H9 (cell line): ENCODE data around the gene CAT. TPM values are rescaled to one million over a fixed set of nuclear protein-coding genes. Genes with fewer than 3 reads are reported as not detected.

Source experiments
- DNase-seq: peaks from one replicate; pipeline ENCODE4 v3.0.0-alpha.2; 2017
- H2AFZ ChIP-seq: one replicate; pipeline ENCODE4 v1.6.1; 2013; ENCODE audit warnings: mild to moderate bottlenecking, low read length, control low read depth, moderate library complexity
- H2AK5ac ChIP-seq: 2 replicates; pipeline ENCODE4 v1.6.1; 2013; ENCODE audit warnings: low read length, control low read depth, mixed read lengths; ENCODE audit not compliant: insufficient read length
- H2BK120ac ChIP-seq: one replicate; pipeline ENCODE4 v1.6.1; 2013; ENCODE audit warnings: low read depth, mild to moderate bottlenecking, low read length, control low read depth, inconsistent platforms; ENCODE audit not compliant: poor library complexity, severe bottlenecking
- H2BK12ac ChIP-seq: 2 replicates; pipeline ENCODE4 v1.6.1; 2013; ENCODE audit warnings: low read length, control low read depth, mixed read lengths, low read depth; ENCODE audit not compliant: insufficient read length
- H2BK15ac ChIP-seq: 2 replicates; pipeline ENCODE4 v1.6.1; 2013; ENCODE audit warnings: low read depth, low read length, control low read depth
- H2BK20ac ChIP-seq: one replicate; pipeline ENCODE4 v1.6.1; 2013; ENCODE audit warnings: low read depth, mild to moderate bottlenecking, low read length, control low read depth, inconsistent platforms; ENCODE audit not compliant: poor library complexity, severe bottlenecking
- H2BK5ac ChIP-seq: 2 replicates; pipeline ENCODE4 v1.6.1; 2013; ENCODE audit warnings: low read length, control low read depth, mixed read lengths; ENCODE audit not compliant: insufficient read length
- H3K14ac ChIP-seq: 2 replicates; pipeline ENCODE4 v1.6.1; 2013; ENCODE audit warnings: low read length, control low read depth; ENCODE audit not compliant: insufficient read depth
- H3K18ac ChIP-seq: 2 replicates; pipeline ENCODE4 v1.6.1; 2013; ENCODE audit warnings: low read depth, mild to moderate bottlenecking, mixed read lengths, low read length, control low read depth; ENCODE audit not compliant: insufficient read length
- H3K23ac ChIP-seq: 2 replicates; pipeline ENCODE4 v1.6.1; 2013; ENCODE audit warnings: low read length, control low read depth, mixed read lengths, low read depth; ENCODE audit not compliant: insufficient read length
- H3K23me2 ChIP-seq: 2 replicates; pipeline ENCODE4 v1.6.1; 2013; ENCODE audit warnings: low read depth, mild to moderate bottlenecking, mixed read lengths, low read length, control low read depth; ENCODE audit not compliant: insufficient read length, poor library complexity, severe bottlenecking
- H3K27ac ChIP-seq: 2 replicates; pipeline ENCODE4 v1.5.1; 2013; ENCODE audit warnings: low read length, control low read depth, mixed read lengths, low read depth; ENCODE audit not compliant: insufficient read length
- H3K27me3 ChIP-seq: 2 replicates; pipeline ENCODE4 v1.6.1; 2013; ENCODE audit warnings: low read length, control low read depth, inconsistent platforms; ENCODE audit not compliant: insufficient read depth
- H3K4ac ChIP-seq: 2 replicates; pipeline ENCODE4 v1.6.1; 2013; ENCODE audit warnings: low read depth, mild to moderate bottlenecking, control low read depth, inconsistent platforms, low read length, moderate library complexity
- H3K4me1 ChIP-seq: 2 replicates; pipeline ENCODE4 v1.6.1; 2013; ENCODE audit warnings: low read length, control low read depth, inconsistent platforms; ENCODE audit not compliant: insufficient read depth
- H3K4me2 ChIP-seq: 2 replicates; pipeline ENCODE4 v1.6.1; 2013; ENCODE audit warnings: low read length, control low read depth, mixed read lengths; ENCODE audit not compliant: insufficient read length, insufficient read depth
- H3K56ac ChIP-seq: 2 replicates; pipeline ENCODE4 v1.6.1; 2013; ENCODE audit warnings: low read depth, mild to moderate bottlenecking, mixed read lengths, low read length, control low read depth; ENCODE audit not compliant: insufficient read length
- H3K79me1 ChIP-seq: 2 replicates; pipeline ENCODE4 v1.6.1; 2013; ENCODE audit warnings: low read depth, mild to moderate bottlenecking, moderate library complexity, low read length, control low read depth, inconsistent platforms; ENCODE audit not compliant: insufficient read depth, poor library complexity, severe bottlenecking
- H3K79me2 ChIP-seq: 2 replicates; pipeline ENCODE4 v1.6.1; 2013; ENCODE audit warnings: low read length, control low read depth, inconsistent platforms; ENCODE audit not compliant: insufficient read depth
- H3K9ac ChIP-seq: 2 replicates; pipeline ENCODE4 v1.6.1; 2013; ENCODE audit warnings: low read length, control low read depth, mixed read lengths; ENCODE audit not compliant: insufficient read length; ENCODE audit errors: extremely low read depth
- H3K9me3 ChIP-seq: one replicate; pipeline ENCODE4 v1.6.1; 2013; ENCODE audit warnings: low read depth, low read length, inconsistent platforms; ENCODE audit not compliant: control insufficient read depth
- H3T11ph ChIP-seq: one replicate; pipeline ENCODE4 v1.6.1; 2013; ENCODE audit warnings: mild to moderate bottlenecking, low read length, control low read depth, inconsistent platforms
- H4K20me1 ChIP-seq: one replicate; pipeline ENCODE4 v1.6.1; 2013; ENCODE audit not compliant: control insufficient read depth, insufficient read length, insufficient read depth
- H4K5ac ChIP-seq: 2 replicates; pipeline ENCODE4 v1.6.1; 2013; ENCODE audit warnings: low read depth, mild to moderate bottlenecking, mixed read lengths, low read length, control low read depth; ENCODE audit not compliant: insufficient read length
- H4K8ac ChIP-seq: replicated peaks from 2 replicates; pipeline ENCODE4 v1.6.1; 2013; ENCODE audit warnings: low read length, control low read depth, mixed read lengths, low read depth; ENCODE audit not compliant: insufficient read length
- H4K91ac ChIP-seq: 2 replicates; pipeline ENCODE4 v1.6.1; 2013; ENCODE audit warnings: low read depth, mild to moderate bottlenecking, moderate library complexity, mixed read lengths, low read length, control low read depth; ENCODE audit not compliant: insufficient read length
- H3K27ac Mint-ChIP-seq, 3 experiments: 2 replicates in 2 of 3; 3 replicates in 1 of 3; pipeline ENCODE4 v1.8.0; 2020 to 2021; ENCODE audit warnings: mixed read lengths in 3 of 3, mild to moderate bottlenecking in 1 of 3, moderate library complexity in 1 of 3
- H3K27me3 Mint-ChIP-seq: 2 replicates; pipeline ENCODE4 v1.8.0; 2021; ENCODE audit warnings: low read depth, mild to moderate bottlenecking, moderate library complexity, mixed read lengths
- H3K36me3 Mint-ChIP-seq, 3 experiments: 2 replicates in 2 of 3; 3 replicates in 1 of 3; pipeline ENCODE4 v1.8.0; 2020 to 2021; ENCODE audit warnings: low read depth in 3 of 3, mixed read lengths in 3 of 3; ENCODE audit not compliant: insufficient read depth in 1 of 3
- H3K4me1 Mint-ChIP-seq, 2 experiments: 2 replicates each; pipeline ENCODE4 v1.8.0; 2020; ENCODE audit warnings: mixed read lengths in 2 of 2
- H3K4me3 Mint-ChIP-seq, 2 experiments: 2 replicates in 1 of 2; 3 replicates in 1 of 2; pipeline ENCODE4 v1.8.0; 2020 to 2021; ENCODE audit warnings: mild to moderate bottlenecking in 2 of 2, mixed read lengths in 2 of 2, moderate library complexity in 1 of 2
- H3K9me3 Mint-ChIP-seq, 2 experiments: 2 replicates in 1 of 2; 3 replicates in 1 of 2; pipeline ENCODE4 v1.8.0; 2020; ENCODE audit warnings: mild to moderate bottlenecking in 2 of 2, mixed read lengths in 2 of 2, moderate library complexity in 1 of 2
- CTCF ChIP-seq: fragments of 200-600 bp; sonication (generic); conservative IDR thresholded peaks from 3 replicates; pipeline ENCODE4 v1.8.0; 2021; ENCODE audit warnings: antibody characterized with exemption, mild to moderate bottlenecking
- WGBS: extraction: QIAGEN DNeasy Blood & Tissue Kit; methylation state at CpG from one replicate; pipeline ENCODE4 v1.1.7; 2013; ENCODE audit warnings: missing lambda C conversion rate, low lambda C conversion rate, mixed read lengths; ENCODE audit not compliant: insufficient read length; ENCODE audit errors: extremely low coverage; 5-methylcytosine and 5-hydroxymethylcytosine counted together
- total RNA-seq: library from RNA; stranded (reverse); gene quantifications from 2 replicates; pipeline ENCODE4 v1.2.1, GENCODE V29; 2021

The CAT gene
- total RNA-seq, 1 experiment from 2014 or later = 9.9 TPM

DNA sequence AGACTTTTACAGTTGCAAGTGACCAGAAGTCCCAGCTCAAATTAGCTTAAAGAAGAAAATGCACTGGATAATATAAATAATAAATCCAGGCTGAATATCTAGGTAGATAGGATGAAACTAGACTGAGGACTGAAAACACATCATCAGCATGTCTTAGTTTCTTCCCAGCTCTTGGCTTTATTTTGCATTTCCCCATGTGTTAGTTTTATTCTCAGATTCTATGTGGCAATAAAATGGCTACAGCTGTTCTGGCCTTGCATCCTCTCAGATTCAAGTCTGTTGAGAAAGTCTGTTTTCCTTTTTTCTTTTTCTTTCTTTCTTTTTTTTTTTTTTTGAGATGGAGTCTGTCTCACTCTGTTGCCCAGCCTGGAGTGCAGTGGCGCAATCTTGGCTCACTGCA lies 22.6 kb upstream of the CAT start:
- Histone ChIP-seq H2BK20ac (no peak overlapping the region), H3K23me2 (no peaks in the 10 kb centered on the region), H2AFZ (no peak overlapping the region), H4K5ac (no peak overlapping the region), H4K91ac (no peak overlapping the region), H4K20me1 (no peaks in the 10 kb centered on the region), H3K4ac (no peak overlapping the region), H2BK5ac (no peak overlapping the region), H3K27ac (no peak overlapping the region), H4K8ac (no peak overlapping the region), H3K14ac (no peak overlapping the region), H2BK12ac (no peak overlapping the region), H3K56ac (no peak overlapping the region), H3K18ac (no peak overlapping the region), H3K23ac (no peak overlapping the region), H3K9ac (no peak overlapping the region), H3K79me2 (peaks cover 1% of the 10 kb centered on the region; the same call in 1 of the 2 replicates), H3K79me1 (no peaks in the 10 kb centered on the region), H3K4me1 (no peaks in the 10 kb centered on the region), H2BK15ac (no peak overlapping the region), H2AK5ac (no peak overlapping the region), H2BK120ac (no peak overlapping the region), H3K27me3 (no peaks in the 10 kb centered on the region), H3T11ph (no peak overlapping the region), H3K4me2 (no peak overlapping the region), H3K9me3 (peaks cover 7% of the 10 kb centered on the region)
- no peaks in the 10 kb centered on the region; the same call in 1 of the 2 replicates for H3K27me3 Mint-ChIP-seq
- TF ChIP-seq CTCF = no peak
- H3K36me3 Mint-ChIP-seq = peaks cover 4 to 18% (median 5%) of the 10 kb centered on the region in 3 experiments; a peak in 6 of 7 replicates
- H3K4me3 Mint-ChIP-seq = no peak overlapping the region
- 0 out of 4 replicates have a peak, but pooled peaks cover 0 to 4% of the 10 kb centered on the region in 2 experiments for H3K4me1 Mint-ChIP-seq
- DNase-seq = no peak
- no CpG with 5 or more reads among the region's 1 CpG for WGBS
- H3K27ac Mint-ChIP-seq = no peak overlapping the region
- peaks cover 14 to 17% of the 10 kb centered on the region in 2 experiments for H3K9me3 Mint-ChIP-seq
